G401 (cell line): ENCODE measurements around the gene NCOA6. TPM values are rescaled to one million over a fixed set of nuclear protein-coding genes. Genes with fewer than 3 reads are reported as not detected.
"Not testable (repeated sequence)": the region's sequence is repeated elsewhere in the genome, so short reads cannot be mapped to it uniquely, and the experiment has no call there.

ENCODE experiments used
- DNase-seq: peaks from one replicate; pipeline ENCODE4 v3.0.0-alpha.2; 2015; ENCODE audit warnings: low spot score
- in situ Hi-C: cut with HindIII; loops from 2 replicates; pipeline ENCODE4 v1.10.0; 2016; ENCODE audit warnings: low sequenced_read_pairs, mixed read lengths
- total RNA-seq: library from RNA; depleted of rRNA; stranded (reverse); fragments of >200 nt; shearing (Covaris generic); gene quantifications from 2 replicates; pipeline ENCODE4 v1.2.3, GENCODE V29; 2014

The NCOA6 gene
- total RNA-seq, 1 experiment from 2014 or later = 5.8 TPM

DNA sequence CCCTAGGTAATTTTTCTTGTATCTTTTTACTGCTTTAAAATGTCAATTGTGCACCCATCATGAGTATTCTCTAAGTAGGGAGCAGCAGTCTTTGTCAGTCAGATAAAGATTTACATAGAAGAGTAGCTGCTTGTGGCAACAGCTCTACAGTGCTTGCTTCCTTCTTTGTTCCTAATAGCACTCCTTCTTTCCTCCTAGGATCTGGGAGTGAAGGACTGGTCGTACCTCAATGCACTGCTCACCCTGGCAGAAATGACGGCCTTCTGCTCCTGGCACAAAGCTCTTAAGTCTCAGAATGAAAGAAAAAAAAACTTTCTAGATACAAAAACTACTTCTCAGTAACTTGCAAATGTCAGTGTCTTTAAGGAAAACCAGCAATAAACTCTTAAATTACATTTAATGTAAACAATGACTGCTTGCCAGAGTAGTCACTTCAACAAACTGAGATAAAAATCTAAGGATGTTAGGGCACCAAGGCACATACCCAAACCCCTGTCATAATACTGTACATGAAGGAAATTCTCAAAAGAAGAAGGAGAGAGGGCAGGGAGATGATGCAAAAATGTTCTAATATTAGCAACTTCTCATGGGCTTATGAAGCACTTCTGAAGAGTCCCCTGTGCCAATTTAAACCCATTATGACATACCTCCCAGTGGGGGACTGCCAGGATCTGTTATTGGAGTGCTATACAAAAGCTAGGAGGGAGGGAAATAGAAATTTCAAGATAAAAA is 34.0 kb downstream of the NCOA6 start:
- in situ Hi-C loops = no loop called here
- DNase-seq = peak; percentile 47

DNA sequence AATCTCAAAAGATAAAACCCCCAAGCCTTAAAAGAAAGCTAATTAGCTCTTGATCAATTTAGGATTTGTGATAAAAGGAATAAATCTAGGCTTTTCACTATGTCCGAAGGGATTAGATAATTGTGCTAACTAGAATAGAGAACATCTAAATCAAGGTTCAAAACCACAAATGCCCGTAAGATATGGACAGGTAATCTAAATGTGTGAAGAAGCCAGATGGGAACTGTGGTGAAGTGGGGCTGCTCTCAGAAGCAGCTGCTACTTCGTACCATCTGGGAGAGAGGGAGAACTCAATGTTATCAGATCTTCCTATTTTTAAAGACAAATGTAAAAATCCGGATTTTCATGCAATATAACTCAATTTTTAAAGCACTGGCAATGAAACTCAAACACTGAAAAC is 44.2 kb downstream of the NCOA6 start:
- in situ Hi-C loops = no loop called here
- peak; percentile 36 for DNase-seq

DNA sequence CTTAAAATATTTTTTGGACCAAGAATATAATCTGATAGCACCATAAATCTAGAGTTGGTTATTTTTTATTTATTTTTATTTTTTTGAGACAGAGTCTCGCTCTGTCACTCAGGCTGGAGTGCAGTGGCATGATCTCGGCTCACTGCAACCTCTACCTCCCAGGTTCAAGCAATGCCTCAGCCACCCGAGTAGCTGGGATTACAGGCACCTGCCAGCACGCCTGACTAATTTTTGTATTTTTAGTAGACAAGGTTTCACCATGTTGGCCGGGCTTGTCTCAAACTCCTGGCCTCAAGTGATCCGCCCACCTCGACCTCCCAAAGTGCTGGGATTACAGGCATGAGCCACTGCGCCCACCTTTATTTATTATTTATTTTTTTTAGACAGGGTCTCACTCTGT is 45.2 kb downstream of the NCOA6 start:
- in situ Hi-C loops, DNase-seq: not testable (repeated sequence)

DNA sequence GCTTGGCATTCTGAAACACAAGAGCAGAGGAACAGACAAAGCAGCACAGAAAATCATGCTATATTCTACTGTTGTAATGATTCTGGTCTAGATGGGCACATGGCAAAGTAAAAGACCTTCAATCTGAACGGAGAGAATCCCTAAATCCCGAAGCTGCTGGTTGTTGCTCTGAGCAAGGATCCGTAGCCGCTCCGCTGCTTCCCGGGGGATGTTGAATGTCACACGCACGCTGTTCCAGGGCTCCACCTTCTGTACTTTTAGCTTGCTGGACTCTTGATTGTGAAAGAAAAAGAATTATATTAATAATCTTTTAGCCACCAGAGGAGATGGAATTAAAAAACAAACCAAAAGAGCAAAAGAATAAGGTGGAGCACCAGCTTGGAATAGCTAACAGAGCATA is 49.3 kb downstream of the NCOA6 start:
- DNase-seq = no peak
- in situ Hi-C loops = no loop called here

DNA sequence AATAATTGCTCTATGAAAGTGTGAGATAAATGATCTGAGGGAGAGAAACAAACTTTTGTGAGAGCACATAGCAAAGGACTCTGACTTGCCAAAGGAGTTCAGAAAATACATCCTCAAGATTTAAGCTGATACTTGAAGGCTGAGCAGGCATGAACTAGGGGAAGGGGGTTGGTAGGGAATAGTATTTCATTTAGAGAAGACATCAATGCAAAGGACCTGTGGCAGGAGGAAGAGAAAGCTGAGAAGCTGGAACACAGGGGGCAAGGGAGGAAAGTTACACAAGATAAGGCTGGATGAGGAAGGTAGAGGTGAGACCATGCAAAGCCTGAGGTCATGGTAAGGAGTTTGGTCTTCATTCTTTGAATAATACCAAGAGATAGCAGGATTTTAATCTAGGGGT is 50.6 kb downstream of the NCOA6 start:
- in situ Hi-C loops = no loop called here
- no peak for DNase-seq

DNA sequence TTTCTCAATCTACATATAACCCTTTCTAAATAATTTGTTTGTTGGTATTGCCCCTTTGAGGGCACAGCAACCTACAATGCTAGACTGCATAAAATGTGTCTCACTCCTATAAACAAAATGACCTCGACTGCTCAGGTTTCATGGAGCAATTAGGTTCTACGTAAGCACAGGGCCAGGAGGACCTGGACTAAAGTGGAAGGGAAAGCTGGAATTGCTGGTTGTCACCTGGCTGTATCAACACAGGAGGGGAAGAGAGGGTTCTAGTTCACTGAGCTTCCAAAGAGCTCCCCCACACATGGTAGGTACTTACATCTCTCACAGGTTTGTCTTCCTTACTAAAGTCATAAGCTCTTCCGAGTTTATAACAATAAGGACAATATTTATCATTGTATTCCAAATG is 51.0 kb downstream of the NCOA6 start:
- in situ Hi-C loops = no loop called here
- no peak for DNase-seq

DNA sequence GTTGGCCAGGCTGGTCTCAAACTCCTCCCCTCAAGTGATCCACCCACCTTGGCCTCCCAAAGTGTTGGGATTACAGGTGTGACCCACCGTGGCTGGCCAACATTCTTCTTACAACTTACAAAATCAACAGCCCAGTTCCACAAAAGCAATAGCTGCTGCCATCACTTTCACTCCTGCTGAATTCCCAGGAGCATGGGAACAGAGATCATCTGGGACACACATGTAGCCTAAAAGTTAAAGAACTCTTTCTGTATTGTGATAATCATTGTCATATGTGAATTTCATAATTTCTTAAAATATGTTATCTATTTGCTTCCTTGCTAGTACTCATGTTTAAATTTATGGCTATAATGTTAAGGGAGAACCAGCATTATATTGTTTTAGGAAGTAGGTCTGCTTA is 51.7 kb downstream of the NCOA6 start:
- DNase-seq = no peak
- in situ Hi-C loops = no loop called here

DNA sequence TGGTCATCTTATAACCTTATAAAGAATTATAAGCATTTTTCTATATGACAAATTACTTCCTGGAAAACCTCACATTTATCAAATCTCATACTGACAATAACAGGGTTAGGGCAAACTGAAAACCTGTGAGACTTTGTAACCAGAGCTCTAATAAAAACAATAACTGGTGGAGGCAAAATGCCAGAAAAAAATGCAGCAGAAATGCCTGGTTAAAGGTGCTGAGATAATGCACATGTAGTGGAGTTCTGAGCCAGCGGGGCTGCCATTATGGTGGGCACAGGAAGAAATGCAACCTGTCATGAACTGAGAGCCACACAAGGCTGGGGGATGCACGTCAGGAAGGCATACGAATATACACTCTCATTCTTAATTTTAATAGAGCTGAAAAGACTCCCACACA is 53.0 kb downstream of the NCOA6 start:
- in situ Hi-C loops = no loop called here
- DNase-seq = no peak

DNA sequence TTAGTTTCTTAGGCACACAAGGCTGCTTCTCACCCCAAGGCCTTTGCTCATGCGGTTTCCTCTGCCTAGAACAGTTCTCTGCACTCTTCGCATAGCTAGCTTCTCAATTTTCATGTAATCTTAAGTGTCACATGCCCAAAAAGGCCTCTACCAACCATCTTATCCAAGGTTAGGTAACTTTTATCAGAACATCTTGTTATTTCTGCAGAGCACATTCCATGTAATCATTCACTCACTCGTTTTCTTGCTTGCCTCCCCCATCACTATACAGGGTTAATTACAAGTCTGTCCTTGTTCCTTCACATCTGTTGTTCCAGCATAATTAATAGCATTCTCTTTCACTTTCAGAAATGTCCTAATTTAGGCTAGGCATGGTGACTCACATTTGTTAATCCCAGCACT is 53.8 kb downstream of the NCOA6 start:
- in situ Hi-C loops = no loop called here
- no peak for DNase-seq

DNA sequence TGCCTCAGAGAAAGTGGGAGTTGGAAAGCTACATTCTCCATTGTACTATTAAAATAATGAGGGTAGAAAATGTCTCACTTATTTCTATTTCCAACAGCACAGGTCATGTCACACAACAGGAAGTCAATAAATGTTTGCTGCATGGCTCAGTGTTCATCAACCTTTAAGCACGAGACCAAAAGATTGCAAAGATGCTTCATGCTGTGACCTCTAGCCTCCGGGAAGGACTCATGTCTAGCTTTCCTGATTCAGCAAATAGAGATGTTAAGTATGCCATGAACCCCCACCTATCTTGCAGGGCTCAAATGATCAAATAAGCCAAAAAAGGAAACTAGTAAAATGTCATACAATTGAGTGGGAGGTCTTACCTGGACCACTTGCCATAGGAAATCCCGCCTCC is 57.4 kb downstream of the NCOA6 start:
- no peak for DNase-seq
- in situ Hi-C loops = no loop called here

DNA sequence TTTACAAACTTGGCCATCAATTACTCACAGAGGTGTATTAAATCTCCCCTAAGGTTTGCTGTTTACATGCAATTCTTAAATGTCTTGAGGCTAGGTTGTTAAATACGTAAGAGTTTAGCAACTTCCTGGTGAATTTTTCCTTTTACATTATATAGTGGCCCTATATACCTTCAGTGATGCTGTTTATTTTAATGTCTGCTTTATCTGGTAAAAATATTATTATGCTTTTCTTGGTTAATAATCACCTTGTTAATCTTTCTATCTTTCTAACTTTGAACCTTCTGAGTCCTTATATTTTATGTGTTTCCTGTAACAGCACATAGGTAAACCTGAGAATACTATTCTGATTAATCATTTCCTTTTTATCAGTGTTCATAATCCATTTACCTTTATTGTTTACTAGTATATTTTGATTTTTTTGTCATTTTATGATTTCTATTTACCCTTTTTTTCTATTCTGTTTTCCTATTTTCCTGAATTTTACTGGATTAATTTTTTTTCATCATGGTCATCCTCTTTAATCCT is 63.4 kb downstream of the NCOA6 start:
- in situ Hi-C loops = no loop called here
- no peak for DNase-seq

DNA sequence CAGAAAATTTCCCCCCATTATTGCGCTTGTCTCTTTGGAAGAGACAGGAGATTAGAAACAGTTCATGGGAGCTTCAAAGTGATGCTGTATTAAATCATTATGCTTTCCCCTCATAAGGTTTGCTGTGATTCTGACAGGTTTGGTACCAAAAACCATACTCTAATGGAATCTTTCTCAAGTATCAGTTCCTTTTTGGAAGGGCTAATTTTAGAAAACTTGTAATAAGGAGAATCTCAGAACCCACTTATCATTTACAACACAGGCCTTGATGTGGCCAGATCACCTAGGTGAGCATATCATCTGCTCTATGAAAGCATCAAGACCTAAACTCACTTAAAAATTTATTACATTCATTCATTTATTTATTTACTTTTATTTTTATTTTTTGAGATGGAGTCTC is 70.1 kb downstream of the NCOA6 start:
- no peak for DNase-seq
- in situ Hi-C loops = no loop called here

DNA sequence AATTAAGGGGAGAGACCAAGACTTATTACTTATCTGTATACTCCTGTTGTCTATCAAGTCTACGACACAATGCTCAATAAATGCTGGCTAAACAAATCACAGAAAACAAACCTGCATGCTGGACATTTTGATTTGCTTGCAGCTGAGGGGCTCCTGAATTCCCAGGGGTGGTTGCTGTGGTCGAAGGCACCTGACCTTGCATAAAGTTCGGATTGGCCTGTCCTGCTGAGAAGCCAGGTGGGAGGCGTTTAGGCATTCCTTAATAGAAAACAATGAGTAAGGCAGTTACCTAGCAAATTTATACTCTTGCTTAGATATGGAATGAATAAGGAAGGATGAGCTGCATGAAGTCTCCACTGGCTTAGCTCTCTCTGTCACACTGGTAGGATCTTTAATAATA is 70.8 kb downstream of the NCOA6 start:
- in situ Hi-C loops = no loop called here
- DNase-seq = no peak

DNA sequence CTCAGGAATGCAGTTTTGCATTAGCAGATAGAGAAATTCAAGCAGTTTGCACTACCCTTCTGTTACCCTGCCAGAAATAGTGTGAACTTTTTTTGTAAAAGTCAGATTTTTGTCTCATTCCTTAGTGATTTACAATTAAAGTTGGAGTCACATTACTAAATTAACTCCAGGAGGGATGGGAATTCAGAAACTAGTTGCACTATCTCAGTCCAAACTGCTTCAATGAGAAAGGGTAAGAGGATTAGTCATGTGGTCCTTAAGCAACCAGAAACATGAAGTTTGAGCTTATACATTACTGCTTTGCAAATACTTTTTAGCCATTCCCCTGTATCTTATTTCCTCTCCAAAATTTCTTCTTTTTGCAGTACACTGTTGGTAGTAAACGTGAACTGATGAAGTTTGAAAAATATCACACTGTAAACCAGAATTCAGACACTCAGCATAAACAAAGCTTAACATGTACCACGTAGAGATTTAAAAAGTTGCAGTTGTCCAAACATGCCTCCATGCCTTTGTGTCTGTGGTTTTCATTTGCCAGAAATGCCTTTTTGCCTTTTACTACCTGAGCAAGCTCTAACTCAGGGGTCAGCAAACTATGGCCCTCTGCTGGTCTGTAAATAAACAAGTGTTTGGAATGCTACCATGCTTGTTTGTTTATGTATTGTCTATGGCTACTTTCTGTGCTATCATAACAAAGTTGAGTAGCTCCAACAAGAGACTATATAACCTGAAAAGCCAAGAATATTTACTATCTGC is 71.6 kb downstream of the NCOA6 start:
- DNase-seq = no peak
- in situ Hi-C loops = no loop called here

DNA sequence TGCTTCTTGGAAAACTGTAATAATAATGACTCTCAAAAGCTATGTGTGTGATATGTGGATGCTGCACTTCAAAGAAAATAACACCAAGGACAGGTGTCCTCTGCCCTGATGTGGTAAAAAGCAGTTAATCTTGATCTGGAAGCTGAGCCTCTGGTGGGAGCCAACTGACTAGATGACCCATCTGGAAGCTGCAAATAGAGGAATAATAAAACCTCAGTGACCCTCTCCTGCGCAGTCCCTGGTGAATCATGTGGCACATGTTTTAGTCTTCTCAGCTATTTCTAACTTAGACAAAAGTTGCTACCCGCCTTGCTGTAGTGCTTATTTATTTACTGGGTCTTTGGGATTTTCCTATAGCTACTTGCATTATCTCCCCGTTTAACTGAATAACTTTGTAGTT is 74.0 kb downstream of the NCOA6 start:
- in situ Hi-C loops = no loop called here
- no peak for DNase-seq

DNA sequence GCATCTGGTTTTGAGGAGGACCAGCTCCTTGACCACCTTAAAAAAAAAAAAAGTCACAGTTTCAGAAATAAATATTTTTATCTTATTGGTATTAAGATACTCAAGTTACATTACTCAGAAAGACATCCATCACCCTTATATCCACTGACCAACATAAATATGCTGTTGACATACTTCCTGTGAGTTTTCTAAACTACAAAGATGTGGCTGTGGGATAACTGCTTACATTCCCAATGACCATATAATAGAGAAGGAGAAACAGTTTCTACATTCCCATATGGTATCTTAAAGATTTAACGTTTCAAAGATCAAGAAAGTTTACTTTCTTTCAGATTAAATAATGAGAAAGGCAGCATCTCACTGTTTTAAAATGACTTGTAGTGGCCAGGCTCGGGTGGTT is 75.0 kb downstream of the NCOA6 start:
- in situ Hi-C loops = no loop called here

DNA sequence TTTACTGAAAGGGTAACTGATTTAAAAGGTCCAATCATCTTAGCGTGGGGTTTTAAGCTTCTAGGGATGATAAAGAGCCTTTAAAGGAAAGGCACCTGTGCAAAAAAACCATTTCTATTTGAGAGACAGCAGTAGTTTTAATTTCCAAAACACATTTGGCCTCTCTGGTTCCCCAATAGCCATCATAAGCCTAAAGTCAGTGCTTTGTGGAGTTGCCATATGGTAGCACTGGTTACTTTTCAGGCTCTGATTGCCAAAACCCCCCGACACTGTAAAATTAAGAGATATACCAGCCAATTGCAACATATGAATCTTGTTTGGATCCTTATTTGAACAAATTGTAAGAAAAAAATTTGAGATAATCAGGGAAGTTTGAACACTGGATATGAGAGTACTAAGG is 76.7 kb downstream of the NCOA6 start:
- no peak for DNase-seq
- in situ Hi-C loops = no loop called here

More for the DNA sequence above, 75.0 kb downstream of the NCOA6 start:
- DNase-seq = no peak

DNA sequence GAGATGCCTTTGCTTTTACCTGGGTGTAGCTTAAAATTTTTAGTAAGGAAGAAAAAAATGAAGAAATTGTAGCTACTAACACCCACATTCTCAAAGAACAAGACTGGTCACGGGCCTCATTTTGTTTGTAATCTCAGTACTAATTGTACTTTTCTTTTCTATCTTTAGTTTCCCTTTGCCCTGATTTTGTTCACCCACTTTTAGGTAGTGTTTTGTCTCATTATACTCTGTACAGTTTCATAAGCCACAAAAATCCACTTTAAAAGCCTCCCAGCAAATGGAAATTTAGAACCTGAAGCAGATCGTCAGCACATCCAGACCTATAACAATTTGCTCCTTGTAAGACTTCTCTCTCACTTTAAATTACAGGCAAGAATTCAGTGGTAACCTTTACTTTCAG is 78.0 kb downstream of the NCOA6 start:
- in situ Hi-C loops = no loop called here
- DNase-seq = no peak

DNA sequence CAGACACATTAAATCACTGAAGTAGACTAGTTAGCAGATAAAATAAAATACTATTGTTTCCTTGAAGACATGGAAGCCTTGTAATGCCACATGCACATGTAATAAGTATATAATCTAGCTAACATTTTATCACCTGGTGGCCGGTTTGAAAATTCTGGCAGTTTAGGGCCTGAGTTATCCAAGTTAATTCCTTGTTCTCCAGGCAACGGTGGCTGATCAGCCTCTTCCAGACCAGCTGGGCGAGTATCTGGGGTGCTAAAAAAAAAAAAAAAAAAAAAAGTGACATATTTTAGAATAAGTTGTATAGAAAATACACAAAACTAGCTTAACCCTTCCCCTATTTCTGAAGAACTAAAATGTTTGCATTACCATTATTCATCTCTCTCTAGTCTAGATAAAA is 78.8 kb downstream of the NCOA6 start:
- no peak for DNase-seq
- in situ Hi-C loops = no loop called here

DNA sequence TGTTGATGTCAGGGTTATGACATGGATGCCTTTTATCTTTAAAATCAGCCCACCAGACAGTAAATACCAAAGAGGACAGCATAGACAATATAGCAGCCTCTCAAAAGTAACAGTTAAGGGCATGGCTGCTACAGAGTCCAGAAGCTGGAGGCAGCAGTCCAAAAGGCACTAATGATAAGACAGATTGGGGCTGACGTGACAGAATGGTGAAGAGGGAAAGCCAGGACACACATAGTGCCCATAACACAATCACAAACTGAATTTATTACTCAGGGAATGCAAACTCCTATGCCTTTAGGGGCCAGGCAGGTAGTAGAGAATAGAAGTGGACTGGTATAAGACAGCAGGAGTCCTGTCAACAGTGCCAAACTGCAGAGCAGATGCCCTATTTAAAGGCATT is 80.6 kb downstream of the NCOA6 start:
- peak; percentile 54 for DNase-seq
- in situ Hi-C loops = no loop called here

DNA sequence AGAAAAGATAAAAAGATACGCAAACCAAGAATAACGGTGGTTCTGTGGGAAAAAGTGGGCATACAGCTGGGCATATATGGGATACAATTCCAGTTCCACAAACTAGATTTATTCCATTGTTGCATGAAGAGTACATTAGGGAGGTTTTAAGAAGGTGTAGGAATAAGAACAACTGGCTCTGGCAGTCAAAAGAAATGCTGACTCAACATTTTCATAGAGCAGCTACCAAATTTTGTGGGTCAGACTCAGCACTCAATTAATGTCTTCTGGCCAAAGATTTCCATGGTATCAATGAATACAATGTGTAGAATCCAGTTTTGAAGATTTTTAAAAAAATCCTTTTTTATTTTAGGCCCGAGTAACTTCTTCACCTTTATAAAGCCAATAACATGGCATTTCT is 81.1 kb downstream of the NCOA6 start:
- DNase-seq = no peak
- in situ Hi-C loops = no loop called here
